Left kidney (tissue), 8 donors: ENCODE data around the gene PLEKHA6. TPM values are rescaled to one million over a fixed set of nuclear protein-coding genes. Genes with fewer than 3 reads are reported as not detected.

Source experiments
- DNase-seq: peaks from one replicate; pipeline ENCODE4 v3.0.0-alpha.2; 2013
- long read RNA-seq, 8 donors: transcript quantifications; one replicate each; lab custom pipeline, GENCODE V29; 2026
- polyA plus RNA-seq: library from polyadenylated mRNA; unstranded; fragments of 120-200 nt; gene quantifications from one replicate; pipeline ENCODE4 v1.2.1, GENCODE V29; 2013; ENCODE audit not compliant: insufficient read length

Gene PLEKHA6
- 46.1 TPM for polyA plus RNA-seq
- long read RNA-seq, donor 1, partial matches to known transcripts, result 7 of 7 reads
- long read RNA-seq, donor 1, other reads (novel, unspliced or antisense), result 0 of 7 reads
- long read RNA-seq, donor 2, partial matches to known transcripts, result 12 of 14 reads
- long read RNA-seq, donor 2, other reads (novel, unspliced or antisense), result 0 of 14 reads
- long read RNA-seq, donor 3, partial matches to known transcripts, result 0 of 2 reads
- long read RNA-seq, donor 3, other reads (novel, unspliced or antisense), result 0 of 2 reads
- long read RNA-seq, donor 4, partial matches to known transcripts, result 0 of 1 reads
- long read RNA-seq, donor 4, other reads (novel, unspliced or antisense), result 0 of 1 reads
- long read RNA-seq, donor 5, partial matches to known transcripts, result 5 of 10 reads
- long read RNA-seq, donor 5, other reads (novel, unspliced or antisense), result 0 of 10 reads
- long read RNA-seq, donor 6, result 0 reads
- long read RNA-seq, donor 7, result 0 reads
- long read RNA-seq, donor 8, partial matches to known transcripts, result 5 of 5 reads
- long read RNA-seq, donor 8, other reads (novel, unspliced or antisense), result 0 of 5 reads

- peak; percentile 62 for DNase-seq
Observed at GRCh38 chr1:204359474-204360255, at the start of gene PLEKHA6. Gene PLEKHA6 (minus strand): TSS chr1:204359929. CDS start chr1:204273727, 86,202 bp downstream.

- DNase-seq, result no peak
Observed at GRCh38 chr1:204409123-204409522, 49.4 kb upstream of the PLEKHA6 start.

- no peak for DNase-seq
Observed at GRCh38 chr1:204408602-204409001, 48.9 kb upstream of the PLEKHA6 start.

GRCh38 chr1:204408074-204408507, 48.4 kb upstream of the PLEKHA6 start:
- DNase-seq, result peak; percentile 46

GRCh38 chr1:204407295-204407971, 47.7 kb upstream of the PLEKHA6 start:
- DNase-seq, result no peak

- DNase-seq, result no peak
Observed at GRCh38 chr1:204406621-204407020, 46.9 kb upstream of the PLEKHA6 start.

GRCh38 chr1:204405988-204406387, 46.3 kb upstream of the PLEKHA6 start:
- DNase-seq, result no peak

GRCh38 chr1:204404629-204405028, 44.9 kb upstream of the PLEKHA6 start:
- no peak for DNase-seq

GRCh38 chr1:204402391-204402790, 42.7 kb upstream of the PLEKHA6 start:
- DNase-seq, result no peak

GRCh38 chr1:204401730-204402129, 42.0 kb upstream of the PLEKHA6 start:
- no peak for DNase-seq

- DNase-seq, result no peak
Observed at GRCh38 chr1:204400882-204401510, 41.3 kb upstream of the PLEKHA6 start.

- DNase-seq, result peak; percentile 67
Observed at GRCh38 chr1:204398197-204399125, 38.7 kb upstream of the PLEKHA6 start.

- DNase-seq, result no peak
Observed at GRCh38 chr1:204396015-204396583, 36.4 kb upstream of the PLEKHA6 start.

- no peak for DNase-seq
Observed at GRCh38 chr1:204391629-204392028, 31.9 kb upstream of the PLEKHA6 start.

GRCh38 chr1:204390751-204391466, 31.2 kb upstream of the PLEKHA6 start:
- no peak for DNase-seq

- DNase-seq, result no peak
Observed at GRCh38 chr1:204385727-204386126, 26.0 kb upstream of the PLEKHA6 start.

GRCh38 chr1:204384636-204385352, 25.1 kb upstream of the PLEKHA6 start:
- DNase-seq, result no peak

- DNase-seq, result no peak
Observed at GRCh38 chr1:204383163-204383904, 23.6 kb upstream of the PLEKHA6 start.
